Body of pancreas (tissue), 4 donors: Measurements from ENCODE around the gene NXPH1. TPM values are rescaled to one million over a fixed set of nuclear protein-coding genes. Genes with fewer than 3 reads are reported as not detected.

Experiments
- ATAC-seq: fragments of 150-250 bp; one replicate; pipeline ENCODE4 v1.9.1; 2016
- DNase-seq, 4 donors: peaks; one replicate each; pipeline ENCODE4 v3.0.0-alpha.2; 2019
- H3K27ac ChIP-seq, 4 donors: fragments of 200-600 bp; sonication (generic); 1 replicate in 3 of 4; 2 replicates in 1 of 4; pipeline versions ENCODE4 v1.5.1 to v1.6.1; 2016 to 2019; ENCODE audit warnings: mild to moderate bottlenecking in 1 of 4, mixed read lengths in 1 of 4, moderate library complexity in 1 of 4
- H3K27me3 ChIP-seq, 2 donors: fragments of 200-600 bp; sonication (generic); one replicate each; pipeline ENCODE4 v1.6.0; 2016; ENCODE audit warnings: mild to moderate bottlenecking in 1 of 2
- H3K36me3 ChIP-seq, 2 donors: fragments of 200-600 bp; sonication (generic); replicated peaks in 1 of 2; 2 replicates each; pipeline ENCODE4 v1.5.1; 2016; ENCODE audit warnings: low read depth in 2 of 2; ENCODE audit not compliant: insufficient read depth in 1 of 2
- H3K4me1 ChIP-seq: fragments of 200-600 bp; sonication (generic); one replicate; pipeline ENCODE4 v1.6.0; 2016
- H3K4me3 ChIP-seq, 2 donors: fragments of 200-600 bp; sonication (generic); 1 replicate in 1 of 2; 2 replicates in 1 of 2; pipeline ENCODE4 v1.5.1; 2016 to 2019
- H3K9me3 ChIP-seq, 3 donors: fragments of 200-600 bp; sonication (generic); 1 replicate in 2 of 3; 2 replicates in 1 of 3; pipeline ENCODE4 v1.5.1; 2016
- POLR2A ChIP-seq, 3 donors: fragments of 450-650 bp; IDR thresholded peaks; one replicate each; pipeline ENCODE4 v1.6.1; 2016; ENCODE audit warnings: antibody characterized with exemption in 3 of 3, mild to moderate bottlenecking in 2 of 3
- WGBS, 2 donors: methylation state at CpG; one replicate each; pipeline ENCODE4 v1.1.5; 2017; 5-methylcytosine and 5-hydroxymethylcytosine counted together
- intact Hi-C: fragments of 100-400 bp; cut with DNase I; formaldehyde crosslinking; loops from one replicate; pipeline ENCODE4 v1.15.1; 2023
- total RNA-seq, 2 donors: library from RNA; depleted of rRNA; stranded (reverse); fragments of >200 nt; gene quantifications; one replicate each; pipeline ENCODE4 v1.1.0, GENCODE V29; 2016
- TF ChIP-seq, protein P1 (sequence below), 7 experiments: fragments of 450-650 bp in 4 of 7; fragments of 200-600 bp in 3 of 7; sonication (generic) in 3 of 7; IDR thresholded peaks; one replicate each; pipeline ENCODE4 v1.5.1; 2016 to 2019; ENCODE audit warnings: antibody characterized with exemption in 7 of 7

Gene NXPH1
- total RNA-seq, 2 donors from 2014 or later = not detected

DNA sequence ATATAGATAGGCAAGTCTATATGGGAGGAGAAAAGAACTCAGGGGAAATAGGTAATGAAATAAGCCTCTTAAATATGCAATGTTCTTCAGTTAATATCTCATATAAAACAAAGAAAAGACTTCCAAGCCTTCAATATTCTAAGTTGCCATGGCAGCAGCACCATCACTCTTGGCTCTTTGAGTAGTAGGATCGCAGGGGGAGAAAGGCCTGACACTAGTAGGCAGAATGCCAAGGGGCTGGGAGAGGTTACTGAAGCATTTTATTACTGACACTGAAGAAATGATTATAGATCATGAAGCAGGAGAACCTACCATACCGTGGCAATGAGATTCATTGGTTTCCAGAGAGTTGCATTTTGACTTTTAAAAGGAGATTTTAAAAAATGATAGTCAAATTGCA lies 193.9 kb downstream of the NXPH1 start:
- ATAC-seq (no peak), DNase-seq (no peak)
- Histone ChIP-seq H3K27me3 (no peaks in the 10 kb centered on the region), H3K4me1 (no peaks in the 10 kb centered on the region), H3K9me3 (no peaks in the 10 kb centered on the region), H3K36me3 (no peaks in the 10 kb centered on the region), H3K4me3 (no peak overlapping the region), H3K27ac (no peak overlapping the region)
- intact Hi-C loops = no loop called here
- 49 to 54% methylated on average over 2 of the region's 2 CpGs for WGBS, 2 donors
- TF ChIP-seq, protein P1, sequence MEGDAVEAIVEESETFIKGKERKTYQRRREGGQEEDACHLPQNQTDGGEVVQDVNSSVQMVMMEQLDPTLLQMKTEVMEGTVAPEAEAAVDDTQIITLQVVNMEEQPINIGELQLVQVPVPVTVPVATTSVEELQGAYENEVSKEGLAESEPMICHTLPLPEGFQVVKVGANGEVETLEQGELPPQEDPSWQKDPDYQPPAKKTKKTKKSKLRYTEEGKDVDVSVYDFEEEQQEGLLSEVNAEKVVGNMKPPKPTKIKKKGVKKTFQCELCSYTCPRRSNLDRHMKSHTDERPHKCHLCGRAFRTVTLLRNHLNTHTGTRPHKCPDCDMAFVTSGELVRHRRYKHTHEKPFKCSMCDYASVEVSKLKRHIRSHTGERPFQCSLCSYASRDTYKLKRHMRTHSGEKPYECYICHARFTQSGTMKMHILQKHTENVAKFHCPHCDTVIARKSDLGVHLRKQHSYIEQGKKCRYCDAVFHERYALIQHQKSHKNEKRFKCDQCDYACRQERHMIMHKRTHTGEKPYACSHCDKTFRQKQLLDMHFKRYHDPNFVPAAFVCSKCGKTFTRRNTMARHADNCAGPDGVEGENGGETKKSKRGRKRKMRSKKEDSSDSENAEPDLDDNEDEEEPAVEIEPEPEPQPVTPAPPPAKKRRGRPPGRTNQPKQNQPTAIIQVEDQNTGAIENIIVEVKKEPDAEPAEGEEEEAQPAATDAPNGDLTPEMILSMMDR (IDR thresholded peaks at IDR 0.05) = no peak
- no peak for TF ChIP-seq POLR2A (IDR thresholded peaks at IDR 0.05)

DNA sequence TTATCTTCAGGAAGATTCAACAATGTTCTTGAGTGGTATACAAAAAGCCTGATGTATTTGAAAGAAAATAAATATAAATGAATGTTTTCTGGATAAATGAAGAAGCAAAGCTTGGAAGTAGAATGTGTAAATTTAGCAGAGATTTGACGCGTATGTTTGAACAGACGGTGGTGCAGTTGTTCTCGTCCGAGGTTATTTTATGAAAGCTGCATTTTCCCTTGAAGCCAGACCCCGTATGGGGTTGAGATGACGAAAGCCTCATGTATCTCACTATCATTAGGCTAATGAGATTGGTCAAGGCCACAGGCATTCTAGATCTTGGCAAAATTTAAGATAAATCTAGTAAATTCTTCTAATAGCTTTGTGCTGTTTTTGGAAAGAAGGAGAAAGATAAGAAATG lies 195.2 kb downstream of the NXPH1 start:
- no peak overlapping the region for H3K27ac ChIP-seq
- DNase-seq = no peak
- no peaks in the 10 kb centered on the region for H3K9me3 ChIP-seq
- intact Hi-C loops = no loop called here
- 63 to 70% methylated on average over 7 of the region's 7 CpGs for WGBS, 2 donors
- ATAC-seq = no peak
- no peak overlapping the region for H3K4me3 ChIP-seq
- no peaks in the 10 kb centered on the region for H3K4me1 ChIP-seq
- no peaks in the 10 kb centered on the region for H3K27me3 ChIP-seq
- TF ChIP-seq, protein P1 (IDR thresholded peaks at IDR 0.05) = no peak
- TF ChIP-seq POLR2A (IDR thresholded peaks at IDR 0.05) = no peak
- H3K36me3 ChIP-seq = no peaks in the 10 kb centered on the region

DNA sequence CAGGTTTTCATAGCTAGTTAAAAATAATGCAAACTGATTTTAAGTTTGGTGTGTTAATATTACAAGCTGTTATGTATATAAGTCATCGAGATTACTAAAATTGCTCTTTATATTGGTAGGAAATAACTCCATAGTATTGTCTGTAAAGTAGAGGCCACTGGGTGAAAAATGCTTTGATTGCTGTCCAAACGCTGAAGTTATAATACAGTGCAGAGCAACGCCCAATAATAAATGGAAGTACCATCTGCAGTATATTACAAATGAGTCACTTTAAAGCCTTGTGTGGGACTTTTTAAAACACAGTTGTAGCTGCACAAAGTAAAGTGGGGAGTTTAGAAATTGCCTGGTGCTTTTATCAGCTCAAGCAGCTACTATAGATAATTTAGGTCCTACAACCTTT lies 196.1 kb downstream of the NXPH1 start:
- ATAC-seq = no peak
- H3K27ac ChIP-seq = no peak overlapping the region
- no peak overlapping the region for H3K4me3 ChIP-seq
- no peaks in the 10 kb centered on the region for H3K4me1 ChIP-seq
- H3K36me3 ChIP-seq = no peaks in the 10 kb centered on the region
- intact Hi-C loops = no loop called here
- H3K27me3 ChIP-seq = no peaks in the 10 kb centered on the region
- H3K9me3 ChIP-seq = no peaks in the 10 kb centered on the region
- WGBS, 2 donors = 45 to 55% methylated on average over 3 of the region's 3 CpGs
- DNase-seq = no peak
- no peak for TF ChIP-seq POLR2A (IDR thresholded peaks at IDR 0.05)
- TF ChIP-seq, protein P1 (IDR thresholded peaks at IDR 0.05) = no peak

DNA sequence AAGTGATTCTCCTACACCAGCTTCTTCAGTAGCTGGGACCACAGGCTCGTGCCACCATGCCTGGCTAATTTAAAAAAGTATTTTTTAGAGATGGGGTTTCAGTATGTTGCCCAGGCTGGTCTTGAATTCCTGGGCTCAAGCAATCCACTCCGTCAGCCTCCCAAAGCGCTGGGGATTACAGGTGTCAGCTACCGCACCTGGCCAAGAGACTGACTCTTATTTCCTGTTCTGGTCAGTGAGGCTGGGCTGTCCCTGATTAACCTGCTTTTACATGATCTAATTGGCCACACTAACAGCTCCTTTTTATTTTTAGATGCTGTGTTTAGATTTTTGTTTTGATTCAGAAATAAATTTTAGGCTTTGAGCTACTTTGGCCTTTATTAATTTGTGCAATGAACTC lies 203.9 kb downstream of the NXPH1 start:
- intact Hi-C loops = no loop called here
- Histone ChIP-seq H3K9me3 (no peaks in the 10 kb centered on the region), H3K36me3 (no peaks in the 10 kb centered on the region), H3K4me3 (no peak overlapping the region), H3K27me3 (no peaks in the 10 kb centered on the region), H3K4me1 (no peaks in the 10 kb centered on the region), H3K27ac (no peak overlapping the region)
- ATAC-seq = no peak
- WGBS, 2 donors = 68 to 78% methylated on average over 4 of the region's 4 CpGs
- TF ChIP-seq, protein P1 (IDR thresholded peaks at IDR 0.05) = no peak
- no peak for TF ChIP-seq POLR2A (IDR thresholded peaks at IDR 0.05)
- peak in 2 of 4 donors; percentile 3 to 12 for DNase-seq

DNA sequence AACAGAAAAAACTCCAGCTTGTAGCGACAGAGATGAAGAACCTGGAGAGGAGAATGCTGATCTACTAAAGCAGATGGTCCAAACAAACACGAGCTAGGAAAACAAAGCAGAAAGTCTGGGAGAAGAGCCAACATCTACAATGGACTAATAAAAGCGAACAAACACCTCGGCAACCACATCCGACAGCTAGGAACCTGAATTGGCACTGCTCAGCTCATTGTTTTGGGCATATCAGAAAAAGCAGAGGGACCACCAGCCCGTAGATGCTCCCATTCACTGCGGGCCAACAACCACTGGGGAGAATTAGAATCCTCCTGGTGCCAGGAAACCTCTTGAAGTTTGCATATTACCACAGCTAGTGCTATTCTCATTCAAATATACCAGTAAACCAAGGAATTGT lies 204.7 kb downstream of the NXPH1 start:
- intact Hi-C loops = no loop called here

More for the DNA sequence above, 204.7 kb downstream of the NXPH1 start:
- H3K4me1 ChIP-seq = no peaks in the 10 kb centered on the region
- no peak overlapping the region for H3K27ac ChIP-seq
- DNase-seq (peak in 3 of 4 donors; percentile 22 to 37 (median 27)), ATAC-seq (no peak)
- H3K27me3 ChIP-seq = no peaks in the 10 kb centered on the region
- WGBS, 2 donors = 10 to 18% methylated on average over 7 of the region's 7 CpGs
- no peaks in the 10 kb centered on the region for H3K9me3 ChIP-seq
- TF ChIP-seq POLR2A (IDR thresholded peaks at IDR 0.05) = no peak
- TF ChIP-seq, protein P1 (IDR thresholded peaks at IDR 0.05) = no peak
- no peak overlapping the region for H3K4me3 ChIP-seq
- H3K36me3 ChIP-seq = no peaks in the 10 kb centered on the region
